DMS 273 treated with DMSO at 0.1 percent for 48 hours (cell line): ENCODE data around the gene CLBA1.
"Not testable (repeated sequence)": the region's sequence is repeated elsewhere in the genome, so short reads cannot be mapped to it uniquely, and the experiment has no call there.

Source experiments
- DNase-seq: peaks from one replicate; lab custom pipeline; 2025; lab: John Stamatoyannopoulos, UW

Gene CLBA1

DNA sequence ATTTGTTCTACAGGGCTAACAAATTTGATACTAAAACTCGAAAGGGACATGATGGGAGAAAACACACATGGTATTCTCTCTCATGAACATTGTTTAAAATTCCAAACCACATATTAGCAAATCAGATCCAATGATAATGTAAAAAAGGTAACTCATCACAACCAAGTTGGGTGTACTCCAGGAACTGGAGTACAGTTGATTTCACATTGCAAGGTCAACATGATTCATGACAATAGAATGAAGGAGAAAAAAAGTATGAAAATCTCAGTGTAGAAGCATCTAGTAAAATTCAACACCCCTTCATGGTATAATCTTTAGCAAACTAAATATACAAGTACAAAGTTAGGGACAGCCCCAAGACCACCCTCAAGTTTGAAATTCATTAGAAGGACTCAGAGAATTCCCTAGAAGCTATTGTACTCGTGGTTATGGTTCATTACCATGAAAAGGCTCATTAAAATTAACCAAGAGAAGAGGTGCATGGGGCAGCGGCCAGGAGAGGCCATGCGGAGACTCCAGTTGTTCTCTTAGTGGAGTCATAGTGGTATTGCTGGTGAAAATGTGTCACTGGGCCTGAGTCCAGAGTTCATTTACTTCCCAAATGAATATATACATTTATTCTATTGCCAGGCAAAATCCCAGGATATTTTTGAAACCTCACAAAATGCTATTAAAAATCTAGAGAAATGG, 38.3 kb downstream of the CLBA1 start:
- no peak for DNase-seq

- no peak for DNase-seq
Measured at GRCh38 chr14:105025429-105025828, 39.8 kb downstream of the CLBA1 start.

DNA sequence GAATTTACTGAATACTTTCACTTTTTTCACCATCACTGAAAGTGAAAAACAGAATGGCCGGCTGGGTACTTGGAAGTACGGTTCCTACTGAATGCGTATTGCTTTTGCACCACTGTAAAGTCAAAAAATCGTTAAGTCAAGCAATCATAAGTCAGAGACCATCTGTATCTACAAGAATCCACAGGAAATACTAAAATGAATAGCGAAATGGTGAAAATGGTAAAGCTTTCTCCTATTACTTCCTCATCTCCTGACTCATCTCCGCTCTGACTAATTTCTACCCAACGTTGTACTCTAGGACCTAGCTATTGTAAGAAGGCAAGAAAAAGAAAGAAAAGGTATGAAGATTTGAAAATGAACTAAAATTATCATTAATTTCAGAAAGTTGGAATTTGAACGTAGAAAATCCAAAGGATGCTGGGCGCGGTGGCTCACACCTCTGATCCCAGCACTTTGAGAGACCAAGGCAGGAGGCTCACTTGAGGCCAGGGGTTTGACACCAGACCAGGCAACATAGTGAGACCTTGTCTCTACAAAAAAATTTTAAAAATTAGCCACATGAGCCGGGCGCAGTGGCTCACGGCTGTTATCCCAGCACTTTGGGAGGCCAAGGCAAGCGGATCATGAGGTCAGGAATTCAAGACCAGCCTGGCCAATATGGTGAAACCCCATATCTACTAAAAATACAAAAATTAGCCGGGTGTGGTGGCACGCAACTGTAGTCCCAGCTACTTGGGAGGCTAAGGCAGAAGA, 40.6 kb downstream of the CLBA1 start:
- no peak for DNase-seq

- peak; percentile 35 for DNase-seq
Measured at GRCh38 chr14:105026802-105027563, 41.4 kb downstream of the CLBA1 start.

GRCh38 chr14:105027718-105028117, 42.1 kb downstream of the CLBA1 start:
- DNase-seq = not testable (repeated sequence)

GRCh38 chr14:105028251-105028927, 42.8 kb downstream of the CLBA1 start:
- peak; percentile 77 for DNase-seq

GRCh38 chr14:105029402-105029801, 43.8 kb downstream of the CLBA1 start:
- no peak for DNase-seq

- DNase-seq = no peak
Measured at GRCh38 chr14:105030194-105030593, 44.6 kb downstream of the CLBA1 start.

DNA sequence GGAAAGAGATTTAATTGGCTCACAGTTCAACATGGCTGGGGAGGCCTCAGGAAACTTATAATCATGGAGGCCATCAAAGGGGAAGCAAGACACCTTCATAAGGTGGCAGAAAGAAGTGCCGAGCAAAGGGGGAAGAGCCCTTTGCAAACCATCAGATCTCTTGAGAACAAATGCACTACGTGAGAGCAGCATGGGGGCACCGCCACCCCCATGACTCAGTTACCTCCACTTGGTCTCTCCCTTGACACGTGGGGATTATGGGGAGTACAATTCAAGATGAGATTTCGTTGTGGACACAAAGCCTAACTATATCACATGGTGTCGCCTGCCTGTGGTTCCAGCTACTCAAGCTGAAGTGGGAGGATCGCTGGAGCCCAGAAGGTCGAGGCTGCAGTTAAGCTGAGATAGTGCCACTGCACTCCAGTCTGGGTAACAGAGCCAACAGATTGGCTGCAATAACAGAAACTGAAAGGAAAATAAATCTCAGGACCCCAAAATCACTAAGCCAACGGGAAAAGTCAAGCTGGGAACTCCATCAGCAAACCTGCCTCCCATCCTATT, 45.3 kb downstream of the CLBA1 start:
- DNase-seq = no peak

DNA sequence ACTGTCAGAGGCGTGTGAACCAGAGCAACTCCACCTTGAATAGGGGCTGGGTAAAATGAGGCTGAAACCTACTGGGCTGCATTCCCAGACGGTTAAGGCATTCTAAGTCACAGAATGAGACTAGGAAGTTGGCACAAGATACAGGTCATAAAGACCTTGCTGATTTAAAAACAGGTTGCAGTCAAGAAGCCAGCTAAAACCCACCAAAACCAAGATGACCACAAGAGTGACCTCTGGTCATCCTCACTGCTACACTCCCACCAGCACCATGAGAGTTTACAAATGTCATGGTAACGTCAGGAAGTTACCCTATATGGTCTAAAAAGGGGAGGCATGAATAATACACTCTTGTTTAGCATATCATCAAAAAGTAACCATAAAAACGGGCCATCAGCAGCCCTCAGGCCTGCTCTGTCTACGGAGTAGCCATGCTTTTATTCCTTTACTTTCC, 46.9 kb downstream of the CLBA1 start:
- not testable (repeated sequence) for DNase-seq

GRCh38 chr14:105033412-105033900, 47.9 kb downstream of the CLBA1 start:
- not testable (repeated sequence) for DNase-seq

DNA sequence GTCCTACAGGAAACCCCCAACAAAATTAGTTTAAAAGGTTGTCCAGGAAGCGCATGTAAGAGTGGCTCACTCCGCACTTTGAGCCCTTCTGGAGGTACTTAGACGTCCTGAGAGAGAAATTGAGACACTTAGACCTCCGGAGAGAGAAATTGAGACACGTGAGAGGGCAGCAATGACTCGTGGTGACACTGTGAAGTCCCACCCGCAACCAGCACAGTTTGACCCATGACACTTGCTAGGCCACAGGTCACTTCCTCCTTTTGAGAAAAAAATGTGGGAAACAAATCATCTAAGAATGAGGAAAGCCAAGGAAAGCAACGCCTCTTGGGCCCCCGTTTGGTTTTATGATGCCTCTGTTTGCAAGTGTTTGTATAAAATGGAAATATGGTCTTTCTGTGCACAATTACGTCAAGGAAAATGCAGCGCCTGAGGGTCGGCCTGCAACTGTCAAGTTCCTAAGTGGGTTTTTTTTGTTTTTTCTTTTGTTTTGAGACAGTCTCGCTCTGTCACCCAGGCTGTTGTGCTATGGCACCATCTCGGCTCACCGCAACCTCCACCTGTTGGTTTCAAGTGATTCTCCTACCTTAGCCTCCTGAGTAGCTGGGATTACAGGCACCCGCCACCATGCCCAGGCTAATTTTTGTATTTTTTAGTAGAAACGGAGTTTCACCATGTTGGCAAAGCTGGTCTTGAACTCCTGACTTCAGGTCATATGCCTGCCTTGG, 48.9 kb downstream of the CLBA1 start:
- no peak for DNase-seq

- not testable (repeated sequence) for DNase-seq
Measured at GRCh38 chr14:105035616-105036015, 50.0 kb downstream of the CLBA1 start.

DNA sequence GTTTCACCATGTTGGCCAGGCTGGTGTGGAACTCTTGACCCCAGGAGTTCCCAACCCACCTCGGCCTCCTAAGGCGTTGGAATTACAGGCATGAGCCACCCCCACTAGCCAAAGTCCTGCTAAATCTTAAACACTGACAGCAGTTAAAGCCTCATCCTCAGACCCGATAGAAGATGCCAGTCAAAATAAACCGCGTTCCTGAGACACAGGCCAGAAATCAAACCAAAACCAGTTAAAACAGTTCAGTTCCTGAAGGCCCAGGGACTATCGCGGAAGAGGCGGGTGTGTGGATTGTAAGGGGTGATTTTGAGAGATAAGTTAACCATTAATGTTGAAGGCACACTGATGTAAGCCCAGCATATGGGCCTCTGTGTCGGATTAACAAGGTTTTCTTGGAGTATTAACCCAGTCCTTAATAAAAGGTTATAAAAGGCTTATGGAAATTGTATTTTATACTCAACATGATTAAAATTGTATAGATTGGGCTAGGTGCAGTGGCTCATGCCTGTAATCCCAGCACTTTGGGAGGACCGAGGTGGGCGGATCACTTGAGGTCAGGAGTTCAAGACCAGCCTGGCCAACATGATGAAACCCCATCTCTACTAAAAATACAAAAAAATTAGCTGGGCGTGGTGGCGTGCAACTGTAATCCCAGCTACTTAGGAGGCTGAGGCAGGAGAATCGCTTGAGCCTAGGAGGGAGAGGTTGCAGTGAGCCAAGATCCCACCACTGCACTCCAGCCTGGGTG, 54.0 kb downstream of the CLBA1 start:
- DNase-seq = no peak

- DNase-seq = no peak
Measured at GRCh38 chr14:105041841-105042765, 56.5 kb downstream of the CLBA1 start.

DNA sequence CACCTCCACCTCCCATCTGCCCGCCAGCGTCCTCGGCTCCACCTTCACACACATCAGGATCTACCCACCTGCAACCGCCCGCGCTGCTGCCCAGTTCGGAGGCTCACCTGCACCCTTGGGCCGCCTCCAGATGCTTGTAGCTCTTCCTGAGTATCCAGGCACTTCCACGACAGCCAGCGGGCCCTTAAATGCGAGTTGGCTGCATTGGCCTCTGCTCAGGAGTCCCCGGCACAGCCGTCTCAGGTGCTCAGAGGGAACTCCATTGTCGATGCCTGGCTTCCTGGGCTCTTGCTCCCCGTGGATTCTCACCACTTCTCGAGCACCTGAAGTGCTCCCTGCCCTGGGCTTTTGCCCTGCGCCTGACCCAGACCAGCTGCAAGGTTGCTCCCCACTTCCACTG, 57.2 kb downstream of the CLBA1 start:
- DNase-seq = no peak

GRCh38 chr14:105043641-105044040, 58.1 kb downstream of the CLBA1 start:
- DNase-seq = no peak
